A549 treated with DMSO at 1 μM for 4 hours (cell line): ENCODE results near the gene ARFIP1. TPM values are rescaled to one million over a fixed set of nuclear protein-coding genes. Genes with fewer than 3 reads are reported as not detected.

ENCODE experiments used
- total RNA-seq: library from RNA; stranded (reverse); fragments of 200-300 nt; extraction: Qiagen RNA extraction; gene quantifications from 5 replicates; pipeline ENCODE4 v1.2.3, GENCODE V29; 2022; ENCODE audit warnings: low read depth

The ARFIP1 gene
- 14.2 to 19.0 TPM (median 16.5 TPM) in 5 replicates for total RNA-seq

GRCh38 chr4:152779513-152780266, at the start of gene ARFIP1, which contains the start of gene TIGD4:
Gene ARFIP1 (plus strand): TSS chr4:152779954. CDS start chr4:152829634, 49,680 bp downstream.
Gene TIGD4 (minus strand): TSS chr4:152779730. CDS start chr4:152771004, 8,726 bp downstream.

GRCh38 chr4:152935631-152936445, 156.1 kb downstream of the ARFIP1 start, which contains the start of gene FHDC1:
Gene FHDC1 (plus strand): TSS chr4:152936323. CDS start chr4:152943058, 6,735 bp downstream.

Other genes starting within 250 kb of the ARFIP1 start
- gene FBXW7, start 243.9 kb upstream of the ARFIP1 start, total RNA-seq: 5.9 to 9.6 TPM (median 7.0 TPM) in 5 replicates
- 0.02 to 0.18 TPM (median 0.06 TPM) in 5 replicates for gene TMEM154, start 100.0 kb upstream of the ARFIP1 start, total RNA-seq
- 0.09 to 0.31 TPM (median 0.23 TPM) in 5 replicates for gene TIGD4, start 224 bp upstream of the ARFIP1 start, total RNA-seq
- 0.38 to 0.62 TPM (median 0.42 TPM) in 5 replicates for gene FHDC1, start 156.4 kb downstream of the ARFIP1 start, total RNA-seq